ENCODE data around the gene FMNL2.

GRCh38 chr2:152676461-152676860 is 341.5 kb downstream of the FMNL2 start:
- TF ChIP-seq EZH2 (IDR thresholded peaks at IDR 0.05; ENCODE audit: insufficient read depth, low read length) = no peak
- TF ChIP-seq CTCF (IDR thresholded peaks at IDR 0.05; ENCODE audit: insufficient read depth, low read depth, low read length) = no peak

Data from astrocyte (in vitro differentiated cells and primary cell).